CD4-positive, alpha-beta T cell treated with Interleukin-10 for 1 hour (primary cell): ENCODE results near the gene PARS2.

Experiments used
- DNase-seq: peaks from one replicate; pipeline ENCODE4 v3.0.0-alpha.2; 2020

Gene PARS2

GRCh38 chr1:54764133-54764921 is at the start of gene PARS2:
Gene PARS2, minus strand, starts transcription at chr1:54764523. Its CDS starts 5,362 bp downstream, at chr1:54759161.
- peak; percentile 98 for DNase-seq

- DNase-seq = no peak
These were observed 49.8 kb upstream of the PARS2 start for GRCh38 chr1:54814126-54814498.

GRCh38 chr1:54813485-54814125 is 49.3 kb upstream of the PARS2 start:
- no peak for DNase-seq

DNA sequence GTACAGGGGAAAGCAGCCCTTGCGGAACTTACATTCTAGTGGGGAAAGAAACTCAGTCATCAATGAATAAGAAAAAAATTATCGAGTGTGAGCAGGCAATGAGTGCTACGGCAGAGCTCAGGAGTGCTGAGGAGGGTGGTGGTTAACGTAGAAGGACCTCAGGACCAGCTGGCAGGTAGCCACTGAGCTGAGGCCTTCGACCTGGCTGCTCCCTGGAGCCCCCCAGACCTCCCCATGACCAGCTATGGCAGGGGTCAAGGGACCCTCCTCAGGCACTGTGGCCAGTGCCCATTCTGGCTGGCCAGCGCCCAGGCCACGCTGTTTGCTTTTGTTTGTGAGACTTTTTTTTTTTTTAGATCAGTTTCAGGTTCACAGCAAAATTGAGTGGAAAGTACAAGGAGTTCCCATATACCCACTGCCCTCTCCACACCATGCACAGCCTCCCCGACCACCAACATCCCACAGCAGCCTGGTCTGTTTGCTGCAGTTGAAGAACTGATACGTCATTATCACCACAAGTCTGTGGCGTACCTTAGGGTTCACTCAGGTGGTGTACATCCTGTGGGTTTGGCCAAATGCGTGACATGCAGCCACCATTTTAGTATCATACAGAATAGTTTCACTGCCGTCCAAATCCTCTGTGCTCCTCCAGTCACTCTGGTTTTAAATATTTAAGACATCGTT is 48.6 kb upstream of the PARS2 start:
- DNase-seq = no peak

- DNase-seq = no peak
These were observed 47.7 kb upstream of the PARS2 start for GRCh38 chr1:54811739-54812655.

DNA sequence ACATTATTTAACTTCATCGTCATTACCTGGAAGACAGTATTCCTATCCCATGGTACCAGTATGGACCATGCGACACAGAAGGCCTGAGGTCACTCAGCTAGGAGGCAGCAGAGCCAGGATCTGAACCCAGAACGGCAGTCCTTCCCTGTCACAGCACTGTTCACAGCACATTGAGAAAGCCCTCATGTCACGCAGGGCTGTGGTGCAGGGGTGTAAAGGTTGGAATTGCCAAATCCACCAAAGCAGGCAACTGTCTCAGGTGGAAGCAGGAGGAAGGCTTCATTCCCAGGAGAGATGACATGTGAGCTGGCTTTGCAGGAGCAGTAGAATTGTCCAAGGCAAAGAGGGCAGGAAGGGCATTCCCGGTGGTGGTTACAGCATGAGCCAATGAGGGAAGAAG is 46.7 kb upstream of the PARS2 start:
- DNase-seq = no peak

- peak; percentile 71 for DNase-seq
These were observed 46.0 kb upstream of the PARS2 start for GRCh38 chr1:54810153-54810942.

- no peak for DNase-seq
These were observed 45.3 kb upstream of the PARS2 start for GRCh38 chr1:54809496-54810074.

DNA sequence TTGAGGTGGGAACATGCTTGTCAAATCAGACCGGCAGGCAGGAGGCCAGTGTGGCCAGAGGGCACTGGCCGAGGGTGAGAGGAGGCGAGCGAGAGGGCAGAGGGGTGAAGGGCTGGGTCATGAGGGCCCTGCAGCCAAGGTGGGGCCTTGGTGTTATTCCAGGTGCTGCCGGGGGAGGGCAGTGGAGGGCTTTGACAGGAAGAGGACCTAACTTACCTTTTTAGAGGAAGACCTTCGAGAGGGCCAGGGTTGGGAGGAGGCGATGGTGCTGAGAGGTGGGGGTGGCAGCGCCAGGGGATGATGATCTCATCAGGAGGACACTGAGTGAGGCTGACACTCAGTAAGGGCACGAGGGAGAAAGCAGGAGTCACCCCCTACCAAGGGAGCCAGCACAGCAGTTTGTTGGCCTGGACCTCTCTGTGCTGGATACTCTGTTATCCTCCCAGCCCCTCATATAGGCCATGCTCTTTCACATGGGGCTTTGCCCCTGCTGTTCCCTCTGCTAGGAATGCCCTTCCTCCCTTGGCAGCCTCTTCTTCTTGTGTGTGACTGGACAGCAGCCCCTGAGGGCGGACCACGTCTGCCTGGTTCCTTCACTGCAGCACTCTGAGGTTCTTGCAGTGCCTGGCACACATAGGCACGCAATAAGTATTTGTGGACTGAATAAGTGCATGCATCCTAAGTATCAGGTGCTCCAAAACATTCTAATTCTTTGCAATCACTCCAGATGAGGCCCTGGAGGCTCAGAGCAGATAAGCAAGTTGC is 44.3 kb upstream of the PARS2 start:
- no peak for DNase-seq

DNA sequence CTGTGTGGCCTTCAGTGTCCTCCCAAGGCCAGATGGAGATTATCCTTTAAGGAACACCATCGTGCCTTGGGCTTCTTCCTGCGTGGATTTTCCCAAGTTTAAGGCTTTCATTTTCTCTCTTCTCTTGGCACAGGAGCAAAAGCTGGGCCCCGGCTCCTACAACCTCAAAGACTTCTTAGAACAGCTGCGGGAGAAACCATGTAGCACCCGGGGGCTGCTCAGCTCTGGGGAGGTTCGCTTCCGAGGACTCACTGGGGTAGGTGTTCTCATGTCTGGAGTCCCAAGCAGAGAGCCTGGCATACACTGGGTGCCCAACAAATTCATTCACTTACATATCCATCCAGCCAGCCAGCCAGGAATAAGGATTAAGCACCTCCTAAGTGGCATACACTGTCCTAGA is 43.4 kb upstream of the PARS2 start:
- no peak for DNase-seq

- peak; percentile 56 for DNase-seq
These were observed 42.7 kb upstream of the PARS2 start for GRCh38 chr1:54806931-54807611.

GRCh38 chr1:54805981-54806381 is 41.7 kb upstream of the PARS2 start:
- no peak for DNase-seq

- DNase-seq = no peak
These were observed 41.1 kb upstream of the PARS2 start for GRCh38 chr1:54805466-54805865.

DNA sequence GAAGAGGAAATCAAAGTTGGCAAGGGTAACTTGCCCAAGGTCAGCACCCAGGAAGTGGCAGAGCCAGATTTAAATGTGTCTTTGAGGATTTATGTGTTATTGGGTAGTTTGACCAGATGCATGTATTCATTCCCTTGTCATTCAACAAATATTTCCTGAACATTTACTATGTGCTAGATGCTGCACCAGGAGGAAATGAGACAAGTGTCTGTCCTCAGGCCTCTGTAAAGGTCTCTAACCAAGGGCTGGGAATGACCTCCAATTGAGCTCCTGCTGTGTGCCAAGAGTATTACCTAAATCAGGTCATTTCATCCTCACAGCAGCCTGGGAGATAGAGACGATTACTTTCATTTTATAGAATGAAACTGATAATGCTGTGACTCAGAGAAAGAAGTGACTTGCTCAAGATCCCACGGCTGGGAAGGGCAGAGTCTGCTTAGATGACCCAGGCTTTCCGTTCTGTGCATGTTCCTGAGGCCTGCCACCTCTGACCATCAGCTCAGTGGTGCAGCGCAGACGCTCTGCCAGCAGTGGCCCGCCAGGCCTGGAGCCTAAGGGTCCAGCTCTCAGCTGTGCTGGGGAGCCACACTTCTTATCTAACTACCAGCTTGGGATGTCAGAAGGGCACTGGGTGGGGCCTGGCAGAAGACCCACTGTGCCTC is 40.3 kb upstream of the PARS2 start:
- no peak for DNase-seq

- DNase-seq = no peak
These were observed 39.6 kb upstream of the PARS2 start for GRCh38 chr1:54803761-54804470.

- DNase-seq = peak; percentile 70
These were observed 36.8 kb upstream of the PARS2 start, which contains the start of gene TTC22 for GRCh38 chr1:54800899-54801759. Gene TTC22, minus strand, starts transcription at chr1:54801323. Its CDS starts 160 bp downstream, at chr1:54801163.

- no peak for DNase-seq
These were observed 35.9 kb upstream of the PARS2 start for GRCh38 chr1:54800041-54800898.
